IMR-90 (cell line): ENCODE results near the gene PC. TPM values are rescaled to one million over a fixed set of nuclear protein-coding genes. Genes with fewer than 3 reads are reported as not detected.

Experiments
- ATAC-seq: fragments of 200-7000 bp; cut with Tn5 transposase; 2 replicates; pipeline ENCODE4 v1.9.1; 2020; ENCODE audit warnings: low read depth, mild to moderate bottlenecking, moderate library complexity
- BruUV-seq: library from RNA; stranded (reverse); fragments of 400-500 nt; replicated peaks from 2 replicates; lab custom pipeline; 2021; lab: Mats Ljungman, UMichigan
- CTCF ChIA-PET: fragments of 300-600 bp; formaldehyde crosslinking; extraction: SDS; loops from one replicate; lab custom pipeline; 2021; ENCODE audit warnings: antibody characterized with exemption; lab: Yijun Ruan, JAX
- POLR2A ChIA-PET: fragments of 300-600 bp; sonication (Branson Sonifier 250); formaldehyde crosslinking; loops from one replicate; lab custom pipeline; 2022; ENCODE audit warnings: antibody characterized with exemption; ENCODE audit not compliant: unreplicated experiment; lab: Charles Lee
- DNase-seq: peaks from one replicate; pipeline ENCODE4 v3.0.0; 2013
- H2AFZ ChIP-seq: replicated peaks from 2 replicates; pipeline ENCODE3; 2013; ENCODE audit warnings: low read length, mild to moderate bottlenecking; ENCODE audit not compliant: poor library complexity
- H2AK5ac ChIP-seq: 2 replicates; pipeline ENCODE4 v1.6.1; 2013; ENCODE audit warnings: low read depth, low read length, inconsistent platforms
- H2AK9ac ChIP-seq: replicated peaks from 2 replicates; pipeline ENCODE3; 2013; ENCODE audit warnings: mild to moderate bottlenecking, low read depth, low read length, moderate library complexity; ENCODE audit not compliant: poor library complexity
- H2BK120ac ChIP-seq: 2 replicates; pipeline ENCODE4 v1.6.1; 2013; ENCODE audit warnings: low read depth, low read length, inconsistent platforms
- H2BK15ac ChIP-seq: 3 replicates; pipeline ENCODE4 v1.6.1; 2013; ENCODE audit warnings: low read depth, low read length, inconsistent platforms
- H2BK20ac ChIP-seq: 2 replicates; pipeline ENCODE4 v1.6.1; 2013; ENCODE audit warnings: low read depth, mild to moderate bottlenecking, inconsistent platforms, low read length, moderate library complexity
- H2BK5ac ChIP-seq: 2 replicates; pipeline ENCODE4 v1.6.1; 2013; ENCODE audit warnings: mild to moderate bottlenecking, low read depth, low read length, inconsistent platforms; ENCODE audit not compliant: poor library complexity, severe bottlenecking
- H3K14ac ChIP-seq: replicated peaks from 2 replicates; pipeline ENCODE4 v1.6.1; 2013; ENCODE audit warnings: low read depth, low read length, inconsistent platforms
- H3K18ac ChIP-seq: 2 replicates; pipeline ENCODE4 v1.6.1; 2013; ENCODE audit warnings: low read depth, low read length, control low read depth
- H3K23ac ChIP-seq: 2 replicates; pipeline ENCODE4 v1.6.1; 2013; ENCODE audit warnings: low read depth, low read length, inconsistent platforms
- H3K27ac ChIP-seq: 2 replicates; pipeline ENCODE4 v1.5.1; 2013; ENCODE audit warnings: mild to moderate bottlenecking, control low read depth, low read length; ENCODE audit not compliant: insufficient read depth
- H3K27me3 ChIP-seq: 2 replicates; pipeline ENCODE4 v1.6.1; 2013; ENCODE audit warnings: low read length; ENCODE audit not compliant: control insufficient read depth, insufficient read depth
- H3K36me3 ChIP-seq: 2 replicates; pipeline ENCODE4 v1.6.1; 2013; ENCODE audit warnings: low read length, mixed read lengths; ENCODE audit not compliant: control insufficient read depth, insufficient read depth
- H3K4ac ChIP-seq: 2 replicates; pipeline ENCODE4 v1.6.1; 2013; ENCODE audit warnings: low read depth, low read length, inconsistent platforms
- H3K4me1 ChIP-seq: 2 replicates; pipeline ENCODE4 v1.6.1; 2013; ENCODE audit warnings: low read length, mixed read lengths; ENCODE audit not compliant: control insufficient read depth, insufficient read depth
- H3K4me2 ChIP-seq: 2 replicates; pipeline ENCODE4 v1.6.1; 2013; ENCODE audit warnings: low read depth, mild to moderate bottlenecking, control low read depth, low read length, moderate library complexity
- H3K4me3 ChIP-seq: 2 replicates; pipeline ENCODE4 v1.5.1; 2013; ENCODE audit warnings: low read depth, mild to moderate bottlenecking, control low read depth, low read length, moderate library complexity; ENCODE audit not compliant: insufficient read depth
- H3K56ac ChIP-seq: 2 replicates; pipeline ENCODE4 v1.6.1; 2013; ENCODE audit warnings: low read length, inconsistent platforms; ENCODE audit not compliant: insufficient read depth; ENCODE audit errors: extremely low read depth
- H3K79me1 ChIP-seq, 2 experiments: 2 replicates each; pipeline ENCODE4 v1.6.1; 2013; ENCODE audit warnings: low read length in 2 of 2, inconsistent platforms in 1 of 2, low read depth in 1 of 2
- H3K9ac ChIP-seq: 2 replicates; pipeline ENCODE4 v1.6.1; 2013; ENCODE audit warnings: low read depth, low read length, control low read depth
- H3K9me1 ChIP-seq: 2 replicates; pipeline ENCODE4 v1.6.1; 2013; ENCODE audit warnings: low read length, inconsistent platforms; ENCODE audit not compliant: insufficient read depth
- H3K9me3 ChIP-seq: 2 replicates; pipeline ENCODE4 v1.6.1; 2013; ENCODE audit warnings: low read length; ENCODE audit not compliant: control insufficient read depth, insufficient read depth
- H4K20me1 ChIP-seq: 2 replicates; pipeline ENCODE4 v1.6.1; 2013; ENCODE audit warnings: low read length, inconsistent platforms; ENCODE audit not compliant: insufficient read depth
- H4K5ac ChIP-seq: 2 replicates; pipeline ENCODE4 v1.6.1; 2013; ENCODE audit warnings: mild to moderate bottlenecking, low read depth, low read length, control low read depth
- H4K8ac ChIP-seq, 2 experiments: 2 replicates each; pipeline ENCODE4 v1.6.1; 2013; ENCODE audit warnings: low read depth in 2 of 2, low read length in 2 of 2, control low read depth in 1 of 2, inconsistent platforms in 1 of 2
- H4K91ac ChIP-seq: 2 replicates; pipeline ENCODE4 v1.6.1; 2013; ENCODE audit warnings: low read depth, low read length, inconsistent platforms; ENCODE audit not compliant: insufficient read depth
- CEBPB ChIP-seq: IDR thresholded peaks from 2 replicates; pipeline ENCODE4 v1.6.1; 2012; ENCODE audit warnings: low read depth, low read length, improper control_type of control experiment
- CHD1 ChIP-seq: IDR thresholded peaks from 2 replicates; pipeline ENCODE4 v1.6.1; 2012; ENCODE audit warnings: low read depth, low read length, improper control_type of control experiment
- MAZ ChIP-seq: IDR thresholded peaks from 2 replicates; pipeline ENCODE4 v1.6.1; 2012; ENCODE audit warnings: low read depth, mild to moderate bottlenecking, low read length, improper control_type of control experiment, moderate library complexity, borderline replicate concordance
- NFE2L2 ChIP-seq: fragments of 150-350 bp; IDR thresholded peaks from 2 replicates; pipeline ENCODE4 v1.6.1; 2016; ENCODE audit warnings: low read depth, mild to moderate bottlenecking, low read length
- WGBS, 2 experiments: methylation state at CpG; one replicate each; pipeline versions ENCODE4 v1.1.5 to v1.1.7; 2013; ENCODE audit warnings: missing lambda C conversion rate in 2 of 2; ENCODE audit not compliant: insufficient read length in 1 of 2; ENCODE audit errors: extremely low coverage in 2 of 2; 5-methylcytosine and 5-hydroxymethylcytosine counted together
- dilution Hi-C: fragments of 300-500 bp; cut with HindIII; formaldehyde crosslinking; loops from one replicate; pipeline ENCODE4 v1.14.3; 2018; ENCODE audit warnings: low sequenced_read_pairs; ENCODE audit not compliant: unreplicated experiment
- in situ Hi-C: fragments of 300-500 bp; cut with MboI; formaldehyde crosslinking; loops from 3 replicates; pipeline ENCODE4 v1.14.3; 2019; ENCODE audit warnings: low sequenced_read_pairs, inconsistent platforms, mixed read lengths
- intact Hi-C: fragments of 100-400 bp; cut with micrococcal nuclease; formaldehyde crosslinking; loops from 2 replicates; pipeline ENCODE4 v1.10.0; 2022
- polyA plus RNA-seq, 3 experiments: library from polyadenylated mRNA; depleted of rRNA; stranded (reverse); fragments of >200 nt; gene quantifications; 2 replicates each; pipeline ENCODE4 v1.2.3, GENCODE V29; 2012; ENCODE audit warnings: low replicate concordance in 1 of 3
- total RNA-seq: library from RNA; depleted of rRNA; stranded (reverse); fragments of >200 nt; gene quantifications from 2 replicates; pipeline ENCODE4 v1.2.3, GENCODE V29; 2012

The PC gene
- total and polyA plus RNA-seq, 2 of the 4 experiments (the other 2 are of a cell fraction): 13.6 to 15.7 TPM

GRCh38 chr11:66956689-66957290 lies 1.4 kb downstream of the PC start (continued):
- TF ChIP-seq MAZ (peak; percentile 47; the same call in 1 of the 2 replicates), CHD1 (no peak)

GRCh38 chr11:66953081-66953833 lies 4.9 kb downstream of the PC start:
- WGBS, 2 experiments: 96% methylated on average over 6 of the region's 13 CpGs; no CpG with 5 or more reads in 1 of the 2 experiments
- intact Hi-C loops (no loop called here), in situ Hi-C loops (no loop called here), dilution Hi-C loops (no loop called here)
- Histone ChIP-seq H2AK5ac (peak overlapping the region; percentile 7; the same call in 1 of the 2 replicates), H3K4me3 (no peak overlapping the region), H3K4ac (no peak overlapping the region), H3K4me1 (peaks cover 25% of the 10 kb centered on the region), H3K56ac (no peak overlapping the region), H4K91ac (no peak overlapping the region; the same call in 1 of the 2 replicates), H3K9ac (no peak overlapping the region), H4K20me1 (peaks cover 5% of the 10 kb centered on the region; the same call in 1 of the 2 replicates), H3K36me3 (peaks cover 15% of the 10 kb centered on the region; the same call in 1 of the 2 replicates), H2AK9ac (no peak overlapping the region), H4K5ac (no peak overlapping the region), H4K8ac (no peak overlapping the region), H3K27me3 (no peaks in the 10 kb centered on the region), H3K23ac (no peak overlapping the region), H2BK20ac (no peak overlapping the region), H3K27ac (no peak overlapping the region), H3K14ac (no peak overlapping the region), H3K79me1 (peaks cover 0 to 50% of the 10 kb centered on the region in 2 experiments), H2BK120ac (no peak overlapping the region), H3K9me3 (no peaks in the 10 kb centered on the region), H2BK5ac (no peak overlapping the region), H3K18ac (no peak overlapping the region), H2BK15ac (no peak overlapping the region), H3K4me2 (no peak overlapping the region), H3K9me1 (peaks cover 25% of the 10 kb centered on the region), H2AFZ (no peak overlapping the region)
- TF ChIP-seq CEBPB (peak; percentile 66), NFE2L2 (no peak)
- DNase-seq (no peak), ATAC-seq (no peak)
- POLR2A ChIA-PET: no interaction called here
- CTCF ChIA-PET: no interaction called here
- no TSS peak for BruUV-seq
